D721Med (cell line): Measurements from ENCODE around the gene HSD17B10.
"Not testable (repeated sequence)": the region's sequence is repeated elsewhere in the genome, so short reads cannot be mapped to it uniquely, and the experiment has no call there.

Source experiments
- DNase-seq: peaks from one replicate; pipeline ENCODE4 v3.0.0; 2011; ENCODE audit warnings: low spot score; ENCODE audit not compliant: insufficient read length
- FAIRE-seq: peaks from 2 replicates; lab custom pipeline; 2011; peaks lifted over from hg19 to GRCh38; lab: Jason Lieb, UNC
- CTCF ChIP-seq: IDR thresholded peaks from 2 replicates; pipeline ENCODE4 v1.5.1; 2012; ENCODE audit warnings: mild to moderate bottlenecking, control low read depth; ENCODE audit not compliant: insufficient read depth; ENCODE audit errors: missing control alignments

The HSD17B10 gene

GRCh38 chrX:53421125-53421524 lies 13.0 kb downstream of the HSD17B10 start:
- no peak for FAIRE-seq

GRCh38 chrX:53420351-53420750 lies 13.8 kb downstream of the HSD17B10 start:
- not testable (repeated sequence) for DNase-seq, FAIRE-seq

More at GRCh38 chrX:53421125-53421524, 13.0 kb downstream of the HSD17B10 start:
- no peak for DNase-seq
- TF ChIP-seq CTCF: no peak

- FAIRE-seq (no peak), DNase-seq (no peak)
- TF ChIP-seq CTCF: no peak
These were observed 21.7 kb downstream of the HSD17B10 start for GRCh38 chrX:53412446-53412845.

- FAIRE-seq: no peak
- TF ChIP-seq CTCF: no peak
These were observed 30.6 kb downstream of the HSD17B10 start for GRCh38 chrX:53403535-53403934.

GRCh38 chrX:53398216-53398615 lies 36.0 kb downstream of the HSD17B10 start:
- FAIRE-seq (no peak), DNase-seq (no peak)
- TF ChIP-seq CTCF: no peak

More at GRCh38 chrX:53403535-53403934, 30.6 kb downstream of the HSD17B10 start:
- no peak for DNase-seq

- no peak for TF ChIP-seq CTCF
- DNase-seq: no peak
- FAIRE-seq: no peak
These were observed 38.4 kb downstream of the HSD17B10 start for GRCh38 chrX:53395605-53396298.

GRCh38 chrX:53383376-53384076 lies 50.6 kb downstream of the HSD17B10 start:
- FAIRE-seq (no peak), DNase-seq (no peak)

More at GRCh38 chrX:53383376-53384076, 50.6 kb downstream of the HSD17B10 start:
- no peak for TF ChIP-seq CTCF
